SU-DHL-6 (cell line): ENCODE results near the gene FBXO46.
"Not testable (repeated sequence)": the region's sequence is repeated elsewhere in the genome, so short reads cannot be mapped to it uniquely, and the experiment has no call there.

ENCODE experiments used
- H2AFZ ChIP-seq: fragments of 200-600 bp; sonication (generic); 2 replicates; pipeline ENCODE4 v1.6.1; 2014; ENCODE audit warnings: low read depth, mild to moderate bottlenecking, moderate library complexity, mixed read lengths, antibody characterized with exemption, low read length; ENCODE audit not compliant: severe bottlenecking
- H3F3A ChIP-seq: fragments of 200-600 bp; shearing (Covaris generic); 2 replicates; pipeline ENCODE4 v1.6.0; 2016; ENCODE audit warnings: antibody characterized with exemption, mild to moderate bottlenecking; ENCODE audit not compliant: insufficient read depth
- H3K27ac ChIP-seq: fragments of 200-600 bp; sonication (generic); 2 replicates; pipeline ENCODE4 v1.5.1; 2016; ENCODE audit warnings: low read depth, mild to moderate bottlenecking, low read length, moderate library complexity, mixed read lengths
- H3K27me3 ChIP-seq: fragments of 200-600 bp; sonication (generic), shearing (Covaris generic); 2 replicates; pipeline ENCODE4 v1.6.0; 2014; ENCODE audit warnings: mild to moderate bottlenecking, low read length
- H3K36me3 ChIP-seq: fragments of 200-600 bp; sonication (generic); 2 replicates; pipeline ENCODE4 v1.6.1; 2014; ENCODE audit warnings: mild to moderate bottlenecking, low read length, mixed read lengths
- H3K4me2 ChIP-seq: fragments of 300-600, 200-600 bp; shearing (Covaris generic), sonication (generic); 2 replicates; pipeline ENCODE4 v1.6.0; 2014; ENCODE audit warnings: low read length, low read depth, mild to moderate bottlenecking; ENCODE audit not compliant: poor library complexity, severe bottlenecking
- H3K4me3 ChIP-seq: fragments of 200-600 bp; sonication (generic); 2 replicates; pipeline ENCODE4 v1.5.1; 2014; ENCODE audit warnings: antibody characterized with exemption, low read length, mild to moderate bottlenecking, mixed read lengths; ENCODE audit not compliant: insufficient read depth, poor library complexity, severe bottlenecking
- H3K79me2 ChIP-seq: fragments of 200-600 bp; sonication (generic); 2 replicates; pipeline ENCODE4 v1.6.1; 2014; ENCODE audit warnings: mild to moderate bottlenecking, low read length, moderate library complexity; ENCODE audit not compliant: insufficient read depth
- H3K9ac ChIP-seq: fragments of 200-600 bp; sonication (generic); 2 replicates; pipeline ENCODE4 v1.7.0; 2014; ENCODE audit warnings: mild to moderate bottlenecking, low read length
- H3K9me2 ChIP-seq: fragments of 200-600 bp; sonication (generic); replicated peaks from 2 replicates; pipeline ENCODE4 v1.6.1; 2014; ENCODE audit warnings: low read length; ENCODE audit not compliant: insufficient read depth
- H3K9me3 ChIP-seq: fragments of 200-600 bp; sonication (generic); 2 replicates; pipeline ENCODE4 v1.6.1; 2014; ENCODE audit warnings: low read length, mixed read lengths; ENCODE audit not compliant: insufficient read depth
- H4K20me1 ChIP-seq: fragments of 200-600 bp; sonication (generic); 2 replicates; pipeline ENCODE4 v1.6.1; 2014; ENCODE audit warnings: low read depth, mild to moderate bottlenecking, antibody characterized with exemption, low read length, moderate library complexity, mixed read lengths
- CTCF ChIP-seq: fragments of 200-600 bp; sonication (generic); IDR thresholded peaks from one replicate; pipeline ENCODE4 v1.5.1; 2017; ENCODE audit warnings: antibody characterized with exemption, mild to moderate bottlenecking, low read length, moderate library complexity; ENCODE audit not compliant: insufficient read depth, poor library complexity, severe bottlenecking
- EZH2phosphoT487 ChIP-seq: fragments of 200-600 bp; sonication (generic), shearing (Covaris generic); conservative IDR thresholded peaks from 2 replicates; pipeline ENCODE4 v1.6.1; 2018; ENCODE audit warnings: mild to moderate bottlenecking, antibody characterized with exemption, low read length, moderate library complexity, mixed read lengths

Gene FBXO46

GRCh38 chr19:45753548-45753947, 22.9 kb upstream of the FBXO46 start:
- H2AFZ ChIP-seq: no peak overlapping the region
- H3K9me2 ChIP-seq: no peaks in the 10 kb centered on the region
- no peaks in the 10 kb centered on the region for H3K9me3 ChIP-seq
- no peaks in the 10 kb centered on the region for H3K36me3 ChIP-seq
- no peak overlapping the region for H3K9ac ChIP-seq
- no peaks in the 10 kb centered on the region for H4K20me1 ChIP-seq
- no peak for TF ChIP-seq EZH2phosphoT487
- no peak for TF ChIP-seq CTCF
- no peaks in the 10 kb centered on the region for H3K79me2 ChIP-seq
- no peaks in the 10 kb centered on the region for H3K27me3 ChIP-seq
- H3F3A ChIP-seq: no peaks in the 10 kb centered on the region
- no peak overlapping the region for H3K4me3 ChIP-seq
- no peak overlapping the region for H3K4me2 ChIP-seq
- no peak overlapping the region for H3K27ac ChIP-seq

DNA sequence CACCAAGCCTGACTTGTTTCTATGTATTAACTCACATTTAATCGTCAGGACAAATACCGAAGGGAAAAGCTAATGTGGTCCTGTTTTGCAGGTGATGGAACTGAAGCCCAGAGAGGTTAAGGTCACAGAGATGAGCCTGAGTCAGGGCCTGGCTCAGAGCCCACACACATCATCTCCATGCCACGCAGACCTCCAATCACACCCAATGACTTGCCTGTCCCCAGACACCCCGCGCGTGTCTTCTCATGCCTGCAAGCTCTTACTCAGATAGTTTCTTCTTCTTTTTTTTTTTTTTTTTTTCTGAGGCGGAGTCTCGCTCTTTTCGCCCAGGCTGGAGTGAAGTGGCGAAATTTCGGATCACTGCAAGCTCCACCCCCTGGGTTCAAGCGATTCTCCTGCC, 21.9 kb upstream of the FBXO46 start:
- Histone ChIP-seq H3F3A (no peaks in the 10 kb centered on the region), H3K27ac (no peak overlapping the region), H2AFZ (no peak overlapping the region), H4K20me1 (no peaks in the 10 kb centered on the region), H3K4me3 (no peak overlapping the region), H3K9ac (no peak overlapping the region), H3K27me3 (no peaks in the 10 kb centered on the region), H3K9me3 (no peaks in the 10 kb centered on the region), H3K36me3 (no peaks in the 10 kb centered on the region), H3K4me2 (no peak overlapping the region), H3K9me2 (no peaks in the 10 kb centered on the region), H3K79me2 (no peaks in the 10 kb centered on the region)
- no peak for TF ChIP-seq EZH2phosphoT487
- TF ChIP-seq CTCF: no peak

DNA sequence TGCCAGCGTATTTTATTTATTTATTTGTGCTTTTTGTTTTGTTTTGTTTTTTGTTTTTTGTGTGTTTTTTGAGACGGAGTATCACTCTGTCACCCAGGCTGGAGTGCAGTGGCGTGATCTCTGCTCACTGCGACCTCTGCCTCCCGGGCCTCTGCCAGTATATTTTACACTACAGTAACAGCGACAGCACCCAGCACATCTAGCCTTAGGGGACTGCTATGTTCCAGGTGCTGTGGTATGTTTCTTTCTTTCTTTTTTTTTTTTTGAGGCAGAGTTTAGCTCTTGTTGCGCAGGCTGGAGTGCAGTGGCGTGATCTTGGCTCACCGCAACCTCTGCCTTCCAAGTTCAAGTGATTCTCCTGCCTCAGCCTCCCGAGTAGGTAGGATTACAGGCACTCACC, 20.8 kb upstream of the FBXO46 start:
- not testable (repeated sequence) for H4K20me1 ChIP-seq, H3K27me3 ChIP-seq, H3K9me2 ChIP-seq, H3K9ac ChIP-seq, H3K36me3 ChIP-seq, H3K4me2 ChIP-seq, H3K27ac ChIP-seq, H3K79me2 ChIP-seq, H2AFZ ChIP-seq, H3F3A ChIP-seq, H3K4me3 ChIP-seq, H3K9me3 ChIP-seq

DNA sequence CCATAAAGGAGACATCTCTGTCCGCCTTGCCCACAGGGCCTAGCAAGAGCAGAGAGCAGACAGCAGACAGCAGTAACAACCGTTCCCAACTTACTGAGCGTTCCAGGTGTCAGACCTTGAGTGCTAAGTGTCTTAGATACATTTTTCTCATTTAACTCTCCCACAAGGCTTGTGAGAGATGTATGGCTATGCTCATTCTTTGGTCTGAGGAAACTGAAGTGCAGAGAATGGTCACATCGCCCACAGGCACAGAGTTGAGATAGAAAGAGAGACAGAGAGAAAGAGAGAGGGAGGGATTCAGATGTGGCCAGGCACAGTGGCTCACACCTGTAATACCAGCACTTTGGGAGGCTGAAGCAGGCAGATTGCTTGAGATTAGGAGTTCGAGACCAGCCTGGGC, 16.8 kb upstream of the FBXO46 start:
- Histone ChIP-seq H3K27ac (no peak overlapping the region), H3K4me2 (no peak overlapping the region), H4K20me1 (no peaks in the 10 kb centered on the region), H3K9me3 (no peaks in the 10 kb centered on the region), H3F3A (no peaks in the 10 kb centered on the region), H3K36me3 (no peaks in the 10 kb centered on the region), H3K9ac (no peak overlapping the region), H3K4me3 (no peak overlapping the region), H3K79me2 (no peaks in the 10 kb centered on the region), H3K27me3 (no peaks in the 10 kb centered on the region), H2AFZ (no peak overlapping the region), H3K9me2 (no peaks in the 10 kb centered on the region)
- TF ChIP-seq CTCF: no peak
